H9 (cell line): ENCODE data around the gene MYH9. TPM values are rescaled to one million over a fixed set of nuclear protein-coding genes. Genes with fewer than 3 reads are reported as not detected.

Experiments
- DNase-seq: peaks from one replicate; pipeline ENCODE4 v3.0.0-alpha.2; 2017
- H2AFZ ChIP-seq: one replicate; pipeline ENCODE4 v1.6.1; 2013; ENCODE audit warnings: mild to moderate bottlenecking, low read length, control low read depth, moderate library complexity
- H2AK5ac ChIP-seq: 2 replicates; pipeline ENCODE4 v1.6.1; 2013; ENCODE audit warnings: low read length, control low read depth, mixed read lengths; ENCODE audit not compliant: insufficient read length
- H2BK120ac ChIP-seq: one replicate; pipeline ENCODE4 v1.6.1; 2013; ENCODE audit warnings: low read depth, mild to moderate bottlenecking, low read length, control low read depth, inconsistent platforms; ENCODE audit not compliant: poor library complexity, severe bottlenecking
- H2BK12ac ChIP-seq: 2 replicates; pipeline ENCODE4 v1.6.1; 2013; ENCODE audit warnings: low read length, control low read depth, mixed read lengths, low read depth; ENCODE audit not compliant: insufficient read length
- H2BK15ac ChIP-seq: 2 replicates; pipeline ENCODE4 v1.6.1; 2013; ENCODE audit warnings: low read depth, low read length, control low read depth
- H2BK20ac ChIP-seq: one replicate; pipeline ENCODE4 v1.6.1; 2013; ENCODE audit warnings: low read depth, mild to moderate bottlenecking, low read length, control low read depth, inconsistent platforms; ENCODE audit not compliant: poor library complexity, severe bottlenecking
- H2BK5ac ChIP-seq: 2 replicates; pipeline ENCODE4 v1.6.1; 2013; ENCODE audit warnings: low read length, control low read depth, mixed read lengths; ENCODE audit not compliant: insufficient read length
- H3K14ac ChIP-seq: 2 replicates; pipeline ENCODE4 v1.6.1; 2013; ENCODE audit warnings: low read length, control low read depth; ENCODE audit not compliant: insufficient read depth
- H3K18ac ChIP-seq: 2 replicates; pipeline ENCODE4 v1.6.1; 2013; ENCODE audit warnings: low read depth, mild to moderate bottlenecking, mixed read lengths, low read length, control low read depth; ENCODE audit not compliant: insufficient read length
- H3K23ac ChIP-seq: 2 replicates; pipeline ENCODE4 v1.6.1; 2013; ENCODE audit warnings: low read length, control low read depth, mixed read lengths, low read depth; ENCODE audit not compliant: insufficient read length
- H3K23me2 ChIP-seq: 2 replicates; pipeline ENCODE4 v1.6.1; 2013; ENCODE audit warnings: low read depth, mild to moderate bottlenecking, mixed read lengths, low read length, control low read depth; ENCODE audit not compliant: insufficient read length, poor library complexity, severe bottlenecking
- H3K27ac ChIP-seq: 2 replicates; pipeline ENCODE4 v1.5.1; 2013; ENCODE audit warnings: low read length, control low read depth, mixed read lengths, low read depth; ENCODE audit not compliant: insufficient read length
- H3K27me3 ChIP-seq: 2 replicates; pipeline ENCODE4 v1.6.1; 2013; ENCODE audit warnings: low read length, control low read depth, inconsistent platforms; ENCODE audit not compliant: insufficient read depth
- H3K4ac ChIP-seq: 2 replicates; pipeline ENCODE4 v1.6.1; 2013; ENCODE audit warnings: low read depth, mild to moderate bottlenecking, control low read depth, inconsistent platforms, low read length, moderate library complexity
- H3K4me1 ChIP-seq: 2 replicates; pipeline ENCODE4 v1.6.1; 2013; ENCODE audit warnings: low read length, control low read depth, inconsistent platforms; ENCODE audit not compliant: insufficient read depth
- H3K4me2 ChIP-seq: 2 replicates; pipeline ENCODE4 v1.6.1; 2013; ENCODE audit warnings: low read length, control low read depth, mixed read lengths; ENCODE audit not compliant: insufficient read length, insufficient read depth
- H3K56ac ChIP-seq: 2 replicates; pipeline ENCODE4 v1.6.1; 2013; ENCODE audit warnings: low read depth, mild to moderate bottlenecking, mixed read lengths, low read length, control low read depth; ENCODE audit not compliant: insufficient read length
- H3K79me1 ChIP-seq: 2 replicates; pipeline ENCODE4 v1.6.1; 2013; ENCODE audit warnings: low read depth, mild to moderate bottlenecking, moderate library complexity, low read length, control low read depth, inconsistent platforms; ENCODE audit not compliant: insufficient read depth, poor library complexity, severe bottlenecking
- H3K79me2 ChIP-seq: 2 replicates; pipeline ENCODE4 v1.6.1; 2013; ENCODE audit warnings: low read length, control low read depth, inconsistent platforms; ENCODE audit not compliant: insufficient read depth
- H3K9ac ChIP-seq: 2 replicates; pipeline ENCODE4 v1.6.1; 2013; ENCODE audit warnings: low read length, control low read depth, mixed read lengths; ENCODE audit not compliant: insufficient read length; ENCODE audit errors: extremely low read depth
- H3K9me3 ChIP-seq: one replicate; pipeline ENCODE4 v1.6.1; 2013; ENCODE audit warnings: low read depth, low read length, inconsistent platforms; ENCODE audit not compliant: control insufficient read depth
- H3T11ph ChIP-seq: one replicate; pipeline ENCODE4 v1.6.1; 2013; ENCODE audit warnings: mild to moderate bottlenecking, low read length, control low read depth, inconsistent platforms
- H4K20me1 ChIP-seq: one replicate; pipeline ENCODE4 v1.6.1; 2013; ENCODE audit not compliant: control insufficient read depth, insufficient read length, insufficient read depth
- H4K5ac ChIP-seq: 2 replicates; pipeline ENCODE4 v1.6.1; 2013; ENCODE audit warnings: low read depth, mild to moderate bottlenecking, mixed read lengths, low read length, control low read depth; ENCODE audit not compliant: insufficient read length
- H4K8ac ChIP-seq: replicated peaks from 2 replicates; pipeline ENCODE4 v1.6.1; 2013; ENCODE audit warnings: low read length, control low read depth, mixed read lengths, low read depth; ENCODE audit not compliant: insufficient read length
- H4K91ac ChIP-seq: 2 replicates; pipeline ENCODE4 v1.6.1; 2013; ENCODE audit warnings: low read depth, mild to moderate bottlenecking, moderate library complexity, mixed read lengths, low read length, control low read depth; ENCODE audit not compliant: insufficient read length
- H3K27ac Mint-ChIP-seq, 3 experiments: 2 replicates in 2 of 3; 3 replicates in 1 of 3; pipeline ENCODE4 v1.8.0; 2020 to 2021; ENCODE audit warnings: mixed read lengths in 3 of 3, mild to moderate bottlenecking in 1 of 3, moderate library complexity in 1 of 3
- H3K27me3 Mint-ChIP-seq: 2 replicates; pipeline ENCODE4 v1.8.0; 2021; ENCODE audit warnings: low read depth, mild to moderate bottlenecking, moderate library complexity, mixed read lengths
- H3K36me3 Mint-ChIP-seq, 3 experiments: 2 replicates in 2 of 3; 3 replicates in 1 of 3; pipeline ENCODE4 v1.8.0; 2020 to 2021; ENCODE audit warnings: low read depth in 3 of 3, mixed read lengths in 3 of 3; ENCODE audit not compliant: insufficient read depth in 1 of 3
- H3K4me1 Mint-ChIP-seq, 2 experiments: 2 replicates each; pipeline ENCODE4 v1.8.0; 2020; ENCODE audit warnings: mixed read lengths in 2 of 2
- H3K4me3 Mint-ChIP-seq, 2 experiments: 2 replicates in 1 of 2; 3 replicates in 1 of 2; pipeline ENCODE4 v1.8.0; 2020 to 2021; ENCODE audit warnings: mild to moderate bottlenecking in 2 of 2, mixed read lengths in 2 of 2, moderate library complexity in 1 of 2
- H3K9me3 Mint-ChIP-seq, 2 experiments: 2 replicates in 1 of 2; 3 replicates in 1 of 2; pipeline ENCODE4 v1.8.0; 2020; ENCODE audit warnings: mild to moderate bottlenecking in 2 of 2, mixed read lengths in 2 of 2, moderate library complexity in 1 of 2
- WGBS: extraction: QIAGEN DNeasy Blood & Tissue Kit; methylation state at CpG from one replicate; pipeline ENCODE4 v1.1.7; 2013; ENCODE audit warnings: missing lambda C conversion rate, low lambda C conversion rate, mixed read lengths; ENCODE audit not compliant: insufficient read length; ENCODE audit errors: extremely low coverage; 5-methylcytosine and 5-hydroxymethylcytosine counted together
- total RNA-seq: library from RNA; stranded (reverse); gene quantifications from 2 replicates; pipeline ENCODE4 v1.2.1, GENCODE V29; 2021
- TF ChIP-seq, protein P1 (sequence below): fragments of 200-600 bp; sonication (generic); conservative IDR thresholded peaks from 3 replicates; pipeline ENCODE4 v1.8.0; 2021; ENCODE audit warnings: antibody characterized with exemption, mild to moderate bottlenecking

Gene MYH9
- total RNA-seq, 1 experiment from 2014 or later: 266 TPM

DNA sequence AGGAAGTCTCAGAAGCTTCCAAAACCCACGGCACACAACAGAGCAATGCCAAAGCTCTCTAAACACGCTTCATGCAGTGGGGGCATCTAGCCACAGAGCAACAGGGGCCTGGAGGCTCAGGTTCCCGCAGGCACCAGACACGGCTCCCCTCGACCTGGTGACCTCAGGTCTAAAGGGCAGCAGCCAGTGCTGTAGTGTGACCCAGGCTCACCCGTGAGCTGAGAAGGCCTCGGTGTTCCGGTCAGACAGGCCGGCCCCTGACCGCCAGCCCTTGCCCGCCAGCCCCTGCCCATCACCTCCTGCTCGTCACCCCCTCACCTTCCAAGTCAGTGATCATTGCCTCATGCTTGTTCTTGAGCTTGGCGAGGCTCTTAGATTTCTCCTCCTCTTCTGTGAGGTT lies 89.2 kb downstream of the MYH9 start:
- H3K27ac Mint-ChIP-seq: no peak overlapping the region
- no peak overlapping the region for H2BK120ac ChIP-seq

More for the DNA sequence above, 89.2 kb downstream of the MYH9 start:
- no peak overlapping the region for H2BK20ac ChIP-seq
- DNase-seq: no peak
- no peak overlapping the region for H4K8ac ChIP-seq
- Mint-ChIP-seq H3K4me1 (0 out of 4 replicates have a peak, but pooled peaks cover 0 to 3% of the 10 kb centered on the region in 2 experiments), H3K27me3 (no peaks in the 10 kb centered on the region; the same call in 1 of the 2 replicates), H3K4me3 (no peak overlapping the region), H3K9me3 (peaks cover 0 to 2% of the 10 kb centered on the region in 2 experiments; a peak in 1 of 5 replicates), H3K36me3 (peaks cover 65 to 97% (median 90%) of the 10 kb centered on the region in 3 experiments)
- no peaks in the 10 kb centered on the region for H3K79me1 ChIP-seq
- H4K20me1 ChIP-seq: no peaks in the 10 kb centered on the region
- no peaks in the 10 kb centered on the region for H3K27me3 ChIP-seq
- H3K9me3 ChIP-seq: no peaks in the 10 kb centered on the region
- no peak overlapping the region for H2BK12ac ChIP-seq
- H3K18ac ChIP-seq: no peak overlapping the region
- H3K4me1 ChIP-seq: no peaks in the 10 kb centered on the region
- H3K4me2 ChIP-seq: no peak overlapping the region
- H3K9ac ChIP-seq: no peak overlapping the region
- H2AK5ac ChIP-seq: no peak overlapping the region
- no peak overlapping the region for H3K4ac ChIP-seq
- H2BK5ac ChIP-seq: no peak overlapping the region
- no peak overlapping the region for H2AFZ ChIP-seq
- H4K5ac ChIP-seq: no peak overlapping the region
- H4K91ac ChIP-seq: no peak overlapping the region
- no CpG with 5 or more reads among the region's 13 CpGs for WGBS
- TF ChIP-seq, protein P1, sequence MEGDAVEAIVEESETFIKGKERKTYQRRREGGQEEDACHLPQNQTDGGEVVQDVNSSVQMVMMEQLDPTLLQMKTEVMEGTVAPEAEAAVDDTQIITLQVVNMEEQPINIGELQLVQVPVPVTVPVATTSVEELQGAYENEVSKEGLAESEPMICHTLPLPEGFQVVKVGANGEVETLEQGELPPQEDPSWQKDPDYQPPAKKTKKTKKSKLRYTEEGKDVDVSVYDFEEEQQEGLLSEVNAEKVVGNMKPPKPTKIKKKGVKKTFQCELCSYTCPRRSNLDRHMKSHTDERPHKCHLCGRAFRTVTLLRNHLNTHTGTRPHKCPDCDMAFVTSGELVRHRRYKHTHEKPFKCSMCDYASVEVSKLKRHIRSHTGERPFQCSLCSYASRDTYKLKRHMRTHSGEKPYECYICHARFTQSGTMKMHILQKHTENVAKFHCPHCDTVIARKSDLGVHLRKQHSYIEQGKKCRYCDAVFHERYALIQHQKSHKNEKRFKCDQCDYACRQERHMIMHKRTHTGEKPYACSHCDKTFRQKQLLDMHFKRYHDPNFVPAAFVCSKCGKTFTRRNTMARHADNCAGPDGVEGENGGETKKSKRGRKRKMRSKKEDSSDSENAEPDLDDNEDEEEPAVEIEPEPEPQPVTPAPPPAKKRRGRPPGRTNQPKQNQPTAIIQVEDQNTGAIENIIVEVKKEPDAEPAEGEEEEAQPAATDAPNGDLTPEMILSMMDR: no peak
- H3T11ph ChIP-seq: no peak overlapping the region
- H3K56ac ChIP-seq: no peak overlapping the region
- H3K14ac ChIP-seq: no peak overlapping the region
- no peak overlapping the region for H3K23ac ChIP-seq
- H3K23me2 ChIP-seq: no peaks in the 10 kb centered on the region
- no peak overlapping the region for H2BK15ac ChIP-seq
- no peak overlapping the region for H3K27ac ChIP-seq
- no peaks in the 10 kb centered on the region for H3K79me2 ChIP-seq
